ENCODE data around the gene MORN5.

MORN5 gene

DNA sequence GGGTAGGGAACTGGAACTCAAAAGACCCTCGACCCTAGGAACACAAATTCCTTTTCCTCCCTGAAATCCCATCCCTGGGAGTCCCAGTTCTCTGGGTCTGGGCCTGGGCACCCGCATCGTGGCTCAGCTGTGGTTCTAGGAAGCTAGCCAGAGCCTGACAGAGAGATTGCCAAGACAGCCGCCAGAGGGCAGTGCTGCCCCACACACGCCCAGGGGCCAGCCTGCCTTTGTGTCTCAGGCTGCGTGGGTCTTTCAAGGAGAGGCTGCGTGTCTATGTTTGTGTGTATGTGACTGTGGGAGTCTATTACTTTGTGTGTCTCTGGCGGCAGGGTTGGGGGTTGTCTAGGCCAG, 34.6 kb upstream of the MORN5 start:
- DNase-seq: peak; percentile 23

DNA sequence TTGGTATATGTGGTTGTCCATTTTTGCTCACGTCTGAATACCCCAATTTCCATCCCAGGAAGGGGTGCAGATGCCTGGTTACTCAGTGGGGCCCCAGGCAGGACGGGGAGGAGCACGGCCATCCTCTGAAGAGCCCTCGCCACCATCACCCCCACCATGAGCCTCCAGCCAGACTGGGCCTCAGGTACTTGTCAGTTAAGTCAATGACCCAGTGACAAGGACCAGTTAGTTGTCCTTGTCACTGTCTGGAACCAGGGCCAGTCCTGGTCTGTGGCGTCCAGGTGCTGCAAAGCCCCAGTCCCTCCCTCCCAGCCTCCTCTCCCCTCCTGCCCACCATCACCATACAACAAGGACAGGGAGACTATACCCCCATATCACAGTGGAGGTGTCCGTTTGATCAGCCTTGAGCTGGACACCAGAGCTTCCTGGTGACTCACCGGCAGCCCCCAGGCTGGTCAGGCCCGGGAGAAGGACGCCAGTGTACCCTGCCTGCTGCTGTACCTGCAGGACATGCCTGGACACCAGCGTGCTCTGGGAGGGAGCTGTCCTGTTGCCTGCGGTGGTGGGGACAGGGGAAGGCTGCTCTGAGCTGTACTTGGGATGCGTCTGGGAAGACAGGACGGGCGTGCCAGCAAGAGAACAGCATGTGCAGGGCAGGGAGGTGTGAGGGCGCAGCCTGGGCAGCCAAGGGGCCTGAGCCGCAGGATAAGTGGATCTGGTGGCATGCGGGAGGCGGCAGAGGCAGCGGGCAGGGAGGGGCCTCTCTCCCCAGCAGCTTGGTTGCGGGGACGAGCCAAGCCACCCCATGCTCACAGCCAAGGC, 34.0 kb upstream of the MORN5 start:
- no peak for DNase-seq

DNA sequence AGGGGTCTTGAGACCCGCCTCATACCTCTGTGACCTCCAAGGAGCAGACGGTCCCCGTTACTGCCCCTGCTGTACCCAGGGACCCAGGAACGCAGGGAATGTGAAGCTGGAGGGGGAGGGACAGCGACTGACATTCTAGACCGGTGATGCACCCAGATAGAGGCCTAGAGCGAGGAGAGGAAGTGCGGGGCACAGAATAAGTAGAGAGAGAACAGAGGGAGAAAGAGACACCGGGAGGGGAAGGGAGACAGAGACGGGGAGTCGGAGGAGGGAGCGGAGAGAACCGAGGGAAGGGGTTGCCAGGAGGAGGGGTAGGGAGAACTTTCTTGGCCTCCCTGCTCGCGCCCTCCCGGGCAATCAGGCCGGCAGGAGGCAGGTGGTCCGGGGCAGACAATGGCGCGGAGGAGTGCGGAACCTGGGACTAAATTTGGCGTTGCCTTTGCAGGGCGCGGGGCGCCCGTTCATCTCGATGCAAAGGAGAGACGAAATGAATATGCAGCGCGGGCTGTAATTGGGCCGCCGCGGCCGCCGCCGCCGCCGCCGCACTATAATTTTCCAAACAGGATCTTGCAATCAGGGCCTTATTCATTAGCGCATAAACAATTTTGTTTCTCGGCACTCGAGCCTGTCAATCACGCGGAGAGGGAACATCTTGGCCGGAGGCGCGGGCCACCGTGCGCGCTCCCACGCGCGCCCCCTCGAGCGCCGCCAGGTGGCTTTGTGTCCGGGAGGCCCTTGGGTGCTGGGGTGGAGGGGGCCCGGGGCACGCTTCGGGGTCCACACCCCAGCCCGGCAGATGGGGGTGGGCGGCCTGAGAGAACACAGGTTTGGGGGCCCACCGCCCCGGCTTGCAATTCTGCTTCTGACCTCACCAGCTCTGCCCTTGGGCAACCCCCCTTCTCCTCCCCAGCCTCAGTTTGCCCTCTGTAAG, 33.1 kb upstream of the MORN5 start:
- no peak for DNase-seq

DNA sequence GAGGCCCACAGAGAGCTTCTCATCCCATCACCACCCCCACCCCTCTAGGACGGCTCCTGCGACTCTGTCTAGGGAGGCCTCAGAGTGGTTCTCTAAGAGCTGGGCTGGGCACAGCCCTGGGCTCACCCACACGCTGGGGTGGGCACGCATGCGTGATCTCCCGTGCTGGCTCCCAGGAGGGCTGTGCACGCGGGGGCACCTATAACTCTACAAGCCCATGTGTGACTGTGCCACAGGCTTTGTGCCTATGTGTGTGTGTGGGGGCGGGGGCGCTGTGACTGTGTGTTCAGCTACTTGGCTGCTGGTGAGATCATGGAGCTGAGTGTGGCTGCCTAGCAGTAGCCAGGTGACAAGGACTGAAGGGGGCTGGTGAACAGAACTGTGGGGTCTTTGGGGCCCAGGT, 32.3 kb upstream of the MORN5 start:
- DNase-seq: no peak

DNA sequence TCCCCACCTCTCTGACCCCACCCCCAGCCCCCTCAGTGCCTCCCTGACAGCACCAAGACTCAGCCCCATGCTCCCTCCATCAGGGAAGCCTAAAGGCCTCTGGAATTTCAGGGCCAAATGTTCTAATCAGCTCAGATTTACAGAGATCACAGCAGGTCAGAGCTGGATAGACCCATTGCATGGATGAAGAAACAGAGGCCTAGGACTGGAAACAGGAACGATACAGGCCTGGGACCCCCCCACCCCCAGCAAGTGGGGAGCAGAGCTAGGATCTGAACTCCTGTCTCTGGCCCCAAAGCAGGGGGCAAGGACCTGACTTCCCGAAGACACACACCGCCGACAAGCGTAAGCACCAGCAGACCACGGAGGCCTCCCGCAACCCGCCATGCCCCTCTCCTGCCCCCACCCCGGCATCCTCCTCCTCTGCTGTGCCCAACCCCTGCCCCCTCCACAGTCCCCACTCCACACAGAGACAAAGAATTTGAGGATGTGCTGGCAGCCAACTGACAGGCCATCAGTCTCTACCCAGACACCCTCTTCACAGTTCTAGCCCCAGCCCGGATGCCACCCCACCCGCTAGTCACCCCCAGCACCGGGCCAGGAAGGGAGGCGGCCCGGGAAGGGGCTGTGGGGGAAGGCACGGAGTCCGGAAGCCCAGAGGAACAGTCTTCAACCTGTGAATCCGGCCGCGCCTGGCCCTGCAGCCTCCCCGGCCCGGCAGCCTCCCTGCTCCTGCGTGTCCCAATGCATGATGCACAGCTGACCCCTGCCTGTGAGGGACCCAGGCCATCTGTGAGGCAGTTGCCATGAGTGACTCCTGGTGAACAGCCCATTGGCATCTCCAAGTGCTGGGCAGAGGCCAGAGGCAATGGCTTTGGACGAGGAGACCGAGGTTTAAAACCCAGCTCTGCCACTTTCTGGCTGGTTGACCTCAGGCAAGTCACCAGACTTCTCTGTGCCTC, 31.4 kb upstream of the MORN5 start:
- DNase-seq: no peak

DNA sequence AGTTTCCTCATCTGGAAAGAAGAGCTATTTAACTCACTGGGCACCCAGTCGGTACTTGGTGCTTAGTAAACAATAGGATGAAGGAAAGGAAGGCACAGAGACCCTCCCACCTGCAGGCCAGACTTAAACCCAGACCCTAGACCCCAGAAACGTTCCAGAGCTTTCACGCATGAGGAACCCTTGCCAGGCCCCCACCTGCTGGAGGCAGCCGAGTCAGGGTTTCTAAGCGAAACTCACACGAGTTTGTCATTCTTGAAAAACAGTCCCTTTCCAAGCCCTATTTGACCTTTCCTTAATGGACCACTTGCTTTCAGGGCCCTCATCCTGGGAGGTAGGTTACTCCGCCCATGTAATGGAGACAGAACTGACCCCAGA, 30.8 kb upstream of the MORN5 start:
- no peak for DNase-seq

DNA sequence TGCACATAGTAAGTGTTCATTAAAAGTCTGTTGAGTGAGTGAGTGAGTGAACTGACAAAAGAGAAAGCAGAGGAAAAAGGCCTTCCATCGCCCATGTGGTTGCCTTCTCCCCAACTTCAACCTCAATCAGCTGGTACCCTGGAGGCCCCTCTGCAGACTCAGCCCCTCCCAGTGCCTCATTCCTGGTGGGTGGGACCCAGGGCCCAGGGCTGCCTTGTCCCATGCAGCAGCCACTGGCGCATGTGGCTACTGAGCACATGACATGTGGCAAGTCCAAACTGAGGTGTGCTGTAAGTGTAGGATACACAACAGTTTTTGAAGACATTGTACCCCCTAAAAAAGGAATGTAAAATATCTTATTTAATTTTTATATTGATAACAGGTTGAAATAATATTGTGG, 29.7 kb upstream of the MORN5 start:
- no peak for DNase-seq

DNA sequence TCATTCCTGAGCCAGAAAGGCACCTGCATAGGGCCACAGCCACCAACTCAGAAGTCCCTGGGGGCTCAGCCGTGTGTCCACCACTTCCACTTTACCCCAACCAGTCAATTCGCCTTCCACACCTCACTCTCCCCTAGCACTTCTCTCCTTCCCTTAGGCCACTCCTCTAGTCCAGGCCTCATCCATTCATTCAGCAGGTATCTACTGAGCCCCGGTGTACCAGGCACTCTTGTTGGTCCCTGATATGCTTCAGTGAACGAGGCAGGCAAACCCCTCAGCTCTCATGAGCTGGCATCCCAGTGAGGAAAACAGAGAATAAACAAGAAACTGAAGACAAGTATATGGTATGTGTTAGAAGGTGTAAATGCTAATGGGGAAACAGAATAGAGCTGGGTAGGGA, 28.9 kb upstream of the MORN5 start:
- no peak for DNase-seq

DNA sequence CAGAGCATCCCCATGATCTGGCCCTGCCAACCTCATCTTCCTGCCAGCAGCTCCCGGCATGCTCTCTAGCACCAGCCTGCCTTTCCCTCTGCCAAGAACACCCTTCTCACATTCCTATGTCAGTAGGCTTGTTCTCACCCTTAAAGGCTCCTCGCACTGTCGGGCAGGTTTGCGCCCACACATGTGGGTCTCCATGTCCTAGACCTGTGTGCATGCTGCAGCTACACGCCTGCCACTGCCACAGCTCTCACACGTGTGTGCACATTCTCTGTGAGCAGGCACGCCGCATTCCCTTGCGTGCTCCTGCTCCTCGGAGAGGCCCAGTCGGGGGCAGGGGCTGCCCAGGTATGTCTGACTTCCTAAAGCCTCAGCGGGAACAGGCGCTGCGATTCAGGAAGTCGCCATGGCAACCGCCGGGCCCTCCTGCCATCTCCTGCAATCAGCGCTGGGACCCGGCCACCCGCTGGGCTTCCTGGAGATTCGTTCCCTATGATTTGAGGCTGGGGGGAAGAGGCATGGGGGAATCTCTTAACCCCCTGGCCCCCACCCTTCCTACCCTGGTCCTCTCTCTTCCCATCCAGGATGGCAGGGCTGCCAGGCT, 28.2 kb upstream of the MORN5 start:
- DNase-seq: no peak

DNA sequence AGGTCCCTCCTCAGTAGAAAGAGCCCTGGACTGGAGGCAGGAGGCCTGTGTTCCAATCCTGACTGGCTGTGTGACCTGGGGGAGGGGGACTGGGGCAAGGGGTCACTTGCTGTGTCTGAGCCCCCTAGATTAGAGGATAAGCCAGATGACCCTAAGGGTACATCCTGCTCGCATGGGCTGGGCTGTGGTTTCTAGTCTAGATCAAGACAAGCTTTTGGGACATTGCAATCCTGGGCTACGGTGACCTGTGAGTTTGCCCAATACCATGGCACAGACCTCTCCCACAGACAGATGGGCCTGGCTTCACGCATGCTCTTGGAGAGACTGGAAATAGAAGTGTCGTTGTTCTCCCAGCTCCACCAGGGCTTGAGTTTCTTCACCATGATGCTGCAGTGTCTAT, 27.2 kb upstream of the MORN5 start:
- DNase-seq: no peak

DNA sequence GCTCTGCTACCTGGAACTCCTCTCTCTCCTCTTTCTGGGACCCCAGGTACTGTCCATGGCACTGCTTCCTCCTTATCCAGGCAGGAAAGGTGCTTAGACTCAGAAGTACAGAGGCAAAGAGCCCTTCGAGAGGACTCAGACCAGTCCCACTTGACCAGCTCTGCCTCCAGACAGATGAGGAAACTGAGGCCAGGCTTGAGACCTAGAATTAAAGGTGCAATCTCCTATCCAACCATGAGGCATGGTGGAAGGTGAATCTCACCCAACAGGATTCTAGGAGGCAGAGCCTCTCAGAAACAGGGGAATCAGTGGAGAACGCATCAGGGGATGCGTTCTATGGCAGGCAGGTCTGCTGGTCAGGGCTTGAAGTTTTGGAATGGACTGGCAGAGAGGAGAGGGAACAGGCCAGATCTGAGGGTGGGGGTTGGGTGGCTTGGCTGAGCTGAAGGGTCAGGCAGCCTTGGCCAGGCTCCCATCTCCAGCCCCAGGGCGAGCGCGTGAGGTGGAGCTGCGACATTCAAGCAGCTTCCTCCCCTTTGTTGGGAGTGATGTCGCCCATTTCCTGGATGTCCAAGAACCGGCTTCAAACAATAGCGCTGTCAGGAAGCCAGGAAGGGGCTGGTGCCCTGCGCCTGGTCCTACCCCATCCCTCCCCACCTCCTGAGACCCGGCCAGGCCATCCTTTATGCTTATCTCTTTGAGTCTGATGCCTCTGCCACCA, 26.3 kb upstream of the MORN5 start:
- no peak for DNase-seq

DNA sequence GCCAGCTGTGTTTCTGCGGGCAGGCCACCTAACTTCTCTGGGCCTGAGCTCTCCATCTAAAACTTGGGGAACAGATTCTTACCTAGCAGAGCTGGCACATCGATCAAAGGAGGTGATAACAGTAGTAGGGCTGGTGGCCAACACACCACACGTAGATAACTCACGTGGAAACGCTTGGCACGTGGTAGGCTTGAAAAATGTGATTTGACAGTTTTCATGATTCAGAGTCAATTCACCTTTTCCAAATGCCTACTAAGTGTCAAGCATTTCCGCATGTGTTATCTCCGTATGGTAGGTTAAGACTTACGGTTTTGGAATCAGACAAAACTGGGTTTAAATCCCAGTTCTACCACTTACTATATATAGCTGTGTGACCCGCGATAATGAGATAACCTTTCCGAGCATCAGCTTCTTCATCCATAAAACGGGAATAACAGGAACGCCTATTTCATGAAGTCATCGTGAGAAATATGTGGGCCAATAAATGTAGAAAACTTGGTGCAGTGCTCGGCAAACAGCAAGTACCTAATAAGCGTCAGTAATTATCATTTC, 25.6 kb upstream of the MORN5 start:
- DNase-seq: no peak

DNA sequence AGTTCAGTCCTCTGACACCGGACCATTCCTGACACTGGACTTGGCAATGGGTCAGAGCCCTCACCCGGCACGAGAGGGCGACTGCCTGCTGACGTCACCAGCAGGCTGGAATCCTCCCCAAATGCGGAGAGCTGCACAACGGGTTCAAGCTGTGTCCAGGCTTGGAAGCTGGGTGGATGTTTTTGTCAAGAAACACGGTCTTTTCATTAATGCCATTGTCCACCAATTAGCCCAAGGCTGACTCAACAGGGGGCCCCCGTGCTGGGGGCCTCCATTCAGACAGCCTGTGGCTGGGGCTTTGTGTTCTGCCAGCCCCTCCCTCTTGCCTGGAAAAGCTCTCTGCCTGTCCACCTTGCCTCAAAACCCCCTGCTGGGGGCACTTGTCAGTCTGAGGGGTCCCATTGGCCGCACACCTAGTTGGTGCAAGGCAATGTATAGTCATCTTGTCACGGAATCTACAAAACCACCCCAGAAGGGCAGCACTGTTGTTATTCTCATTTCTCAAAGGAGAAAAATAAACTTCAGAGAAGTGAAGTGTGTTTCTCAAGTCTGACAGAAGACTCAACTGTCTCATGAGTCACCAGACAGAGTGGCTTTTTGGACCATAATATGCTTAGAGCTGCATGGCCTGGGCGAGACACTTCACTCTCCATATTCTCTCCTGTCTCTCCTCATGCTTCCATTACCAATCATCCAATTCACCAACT, 24.7 kb upstream of the MORN5 start:
- DNase-seq: no peak

DNA sequence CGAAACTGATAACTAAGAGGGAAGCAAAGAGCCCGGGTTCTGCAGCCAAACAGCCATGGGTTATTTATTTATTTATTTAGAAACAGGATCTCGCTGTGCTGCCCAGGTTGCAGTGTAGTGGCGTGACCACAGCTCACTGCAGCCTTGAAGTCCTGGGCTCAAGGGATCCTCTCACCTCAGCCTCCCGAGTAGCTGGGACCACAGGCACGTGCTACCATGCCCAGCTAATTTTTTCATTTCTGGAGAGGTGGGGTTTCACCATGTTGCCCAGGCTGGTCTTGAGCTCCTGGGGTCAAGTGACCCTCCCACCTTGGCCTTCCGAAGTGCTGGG, 24.2 kb upstream of the MORN5 start:
- no peak for DNase-seq

DNA sequence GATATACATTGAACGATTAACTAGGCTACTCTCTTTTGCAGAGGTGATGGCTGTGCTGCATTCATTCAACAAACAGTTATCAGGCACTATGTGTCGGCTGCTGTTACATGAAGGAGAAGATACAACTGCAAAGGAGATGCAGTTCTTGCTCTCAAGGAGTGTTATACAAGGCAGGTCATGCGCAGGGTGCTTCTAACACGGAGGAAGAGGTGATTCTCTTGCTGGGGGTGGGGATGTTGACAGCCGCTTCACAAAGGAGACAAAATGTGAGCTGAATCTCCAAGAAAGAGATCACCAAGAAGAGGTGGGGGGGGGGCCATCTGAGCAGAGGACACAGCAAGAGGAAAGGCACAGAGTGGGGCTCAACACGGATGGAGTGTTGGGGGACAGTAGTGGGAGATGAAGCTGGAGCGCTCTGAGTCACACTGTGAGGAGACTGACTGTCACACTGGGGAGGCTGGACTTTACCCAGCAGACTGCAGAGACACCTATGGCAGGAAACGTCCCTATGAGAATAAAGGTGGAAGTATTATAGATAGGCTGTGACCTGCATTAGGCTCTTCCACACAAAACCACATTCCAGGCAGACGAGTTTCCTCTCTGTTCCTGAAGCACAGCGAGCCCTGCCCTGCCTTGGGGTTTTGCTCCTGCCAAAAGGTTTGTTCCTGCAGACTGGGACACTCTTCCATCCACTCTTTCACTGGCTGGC, 21.0 kb upstream of the MORN5 start:
- DNase-seq: no peak

DNA sequence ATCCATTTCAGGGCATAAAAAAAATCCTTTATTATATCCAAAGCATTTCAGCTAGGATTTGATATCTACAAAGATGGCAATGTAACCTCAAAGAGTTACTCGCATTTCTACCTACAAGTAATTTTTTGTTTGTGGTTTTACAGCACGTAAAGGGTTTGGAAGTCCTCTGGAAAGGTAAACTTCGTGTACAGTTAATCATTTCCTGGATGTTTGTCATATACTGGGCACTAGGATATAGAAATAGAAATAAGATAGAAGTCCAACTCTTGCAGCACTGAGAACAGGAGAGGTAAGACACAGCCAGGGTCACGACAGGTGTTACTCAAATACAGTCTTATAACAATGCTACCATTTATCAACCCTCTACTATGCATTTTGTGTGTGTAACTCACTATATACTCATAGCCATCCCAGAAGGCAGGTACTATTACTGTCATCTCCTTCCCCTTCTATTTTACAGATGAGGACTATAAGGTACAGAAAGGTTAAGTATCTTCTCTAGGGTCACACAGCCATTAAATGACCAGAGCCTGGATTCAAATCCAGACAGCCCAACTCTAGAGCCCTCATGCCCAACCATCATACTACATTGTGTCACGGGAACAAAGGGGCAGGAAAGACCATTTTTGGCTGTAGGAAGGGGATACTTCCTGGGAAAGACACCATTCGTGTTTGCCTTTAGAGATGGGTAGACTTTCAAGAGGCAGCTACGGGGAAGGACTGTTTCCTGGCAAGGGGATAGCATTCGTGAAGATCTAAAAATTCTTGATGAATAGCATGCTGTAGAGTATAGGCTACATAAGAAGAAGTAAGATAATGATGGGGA, 19.1 kb upstream of the MORN5 start:
- DNase-seq: no peak

DNA sequence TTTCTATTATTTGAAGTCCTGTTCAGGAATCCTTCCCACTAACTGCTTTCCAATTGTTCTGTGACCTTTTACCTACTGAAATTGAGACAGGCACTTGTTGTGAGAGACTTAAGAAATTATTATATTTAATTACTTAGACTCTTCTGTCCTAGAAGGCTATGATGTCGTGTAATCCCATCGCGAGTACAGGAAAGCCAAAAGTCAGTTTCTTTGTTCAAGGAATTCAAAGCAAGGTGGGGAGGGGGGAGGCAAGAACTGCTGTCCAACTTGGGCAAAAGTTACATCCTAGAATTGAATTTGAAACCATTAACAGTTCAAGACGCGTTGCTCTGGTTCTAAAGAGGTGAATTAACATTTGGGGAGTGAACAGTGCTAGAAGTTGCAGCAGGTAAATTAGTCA, 18.0 kb upstream of the MORN5 start:
- DNase-seq: no peak

DNA sequence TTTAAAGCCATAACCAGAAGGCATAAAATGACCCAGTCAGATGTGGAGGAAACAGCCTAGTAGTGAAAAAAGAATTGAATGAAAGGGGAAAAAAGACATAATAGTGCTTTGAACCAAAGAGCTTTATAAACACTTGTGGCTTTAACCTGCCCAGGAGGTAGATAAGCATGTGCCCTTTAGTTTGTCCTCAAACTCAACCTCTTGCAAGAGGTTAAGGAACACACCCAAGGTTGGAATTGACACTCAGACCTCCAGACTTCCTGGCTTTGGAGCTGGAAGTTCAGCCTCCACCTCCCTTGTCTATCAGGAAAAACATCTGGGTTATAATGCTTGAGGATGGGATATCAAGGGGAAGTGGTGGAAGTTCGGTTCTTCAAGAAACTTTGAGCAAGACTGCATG, 16.4 kb upstream of the MORN5 start:
- no peak for DNase-seq

DNA sequence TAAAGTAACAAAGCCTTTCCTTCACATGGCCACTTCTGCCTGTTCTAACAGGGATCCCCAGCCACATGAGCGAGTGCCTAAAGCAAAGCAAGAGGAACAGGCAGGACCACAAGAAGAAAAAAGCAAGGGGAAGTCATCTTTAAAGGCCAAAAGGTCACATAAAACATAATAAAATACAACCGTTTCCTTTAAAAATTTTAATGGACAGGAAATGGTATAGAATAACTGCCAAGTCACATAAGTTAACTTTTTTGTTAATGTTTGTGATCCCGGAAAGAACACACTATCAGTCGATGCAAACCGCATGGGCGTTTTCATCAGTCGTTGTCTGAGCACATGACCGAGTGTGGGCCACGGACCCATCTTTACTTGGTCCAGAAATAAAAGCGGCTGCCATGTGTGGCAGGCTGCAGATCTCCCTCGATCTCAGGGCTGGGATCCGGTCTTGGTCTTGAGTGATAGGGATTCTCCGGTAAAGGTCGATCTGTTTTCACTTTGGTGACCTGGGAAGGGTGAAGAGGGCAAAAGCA, 15.8 kb upstream of the MORN5 start:
- DNase-seq: no peak

Measured in DMS 273 treated with DMSO at 0.1 percent for 48 hours (cell line).